ENCODE results near the gene TTC23L. TPM values are rescaled to one million over a fixed set of nuclear protein-coding genes. Genes with fewer than 3 reads are reported as not detected.

The TTC23L gene
- total RNA-seq, 1 donor from 2014 or later, result 1.6 TPM

DNA sequence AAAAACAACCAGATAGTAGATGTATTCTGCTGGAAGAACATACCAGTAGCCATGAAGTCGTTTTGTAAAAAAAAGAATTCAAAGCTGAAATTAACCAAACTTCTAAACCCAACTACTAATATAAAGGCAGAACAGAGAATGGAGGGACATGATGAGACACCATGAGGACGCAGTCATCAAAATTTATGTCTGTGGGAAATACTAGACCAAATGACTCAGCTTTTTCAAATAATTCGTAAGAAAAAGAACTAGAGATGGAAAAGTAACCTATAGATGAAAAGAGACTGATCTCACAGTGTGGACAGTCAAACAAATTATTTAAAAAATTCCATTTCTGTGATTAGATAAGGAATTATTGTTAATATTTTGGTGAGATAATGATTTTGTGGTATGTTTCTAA lies 10.3 kb downstream of the TTC23L start:
- H3K27me3 Mint-ChIP-seq (ENCODE audit: low read depth), result no peaks in the 10 kb centered on the region
- no peak for DNase-seq (ENCODE audit: low read depth, low spot score)
- peaks cover 21% of the 10 kb centered on the region for H3K4me1 Mint-ChIP-seq
- H3K9me3 Mint-ChIP-seq, result peaks cover 7% of the 10 kb centered on the region
- H3K36me3 Mint-ChIP-seq (ENCODE audit: low read depth), result peaks cover 17% of the 10 kb centered on the region
- no peak overlapping the region for H3K27ac Mint-ChIP-seq (ENCODE audit: unreplicated experiment)
- no peak for TF ChIP-seq CTCF (conservative IDR thresholded peaks at IDR 0.05)
- H3K4me3 Mint-ChIP-seq, result no peak overlapping the region

DNA sequence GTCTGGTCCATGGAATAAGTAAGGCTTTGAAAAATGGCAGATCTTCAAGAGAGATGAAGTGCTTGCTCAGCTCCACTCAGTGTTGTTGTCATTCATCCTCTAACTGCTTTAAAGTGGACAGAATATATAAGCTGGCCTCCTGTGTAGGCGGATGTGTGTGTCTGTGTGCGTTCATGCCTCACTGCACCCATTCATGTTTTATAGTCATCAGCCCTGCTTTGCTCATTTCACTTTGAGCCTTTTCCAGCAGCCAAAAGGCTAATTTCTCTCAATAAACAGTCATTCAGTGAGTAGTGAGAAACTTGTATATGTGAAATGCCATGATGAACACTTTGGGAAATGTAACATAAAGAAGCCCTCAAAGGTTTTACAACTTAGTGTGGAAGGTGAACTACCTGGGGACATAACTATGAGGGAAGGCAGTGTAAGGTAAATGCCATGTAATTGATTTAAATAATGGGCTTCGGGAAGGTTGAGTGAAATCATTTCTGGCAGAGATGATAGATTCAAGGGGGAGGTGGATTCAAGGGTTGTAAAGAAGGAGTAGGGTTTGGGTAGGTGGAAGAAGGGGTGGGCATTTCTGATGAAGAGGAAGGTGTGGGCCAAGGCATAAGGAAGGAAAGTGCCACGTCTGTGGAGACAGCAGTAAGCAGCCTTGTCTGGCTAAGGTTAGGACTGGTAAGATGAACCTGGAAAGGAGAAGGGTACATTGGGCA lies 15.7 kb downstream of the TTC23L start:
- Mint-ChIP-seq H3K9me3 (peaks cover 7% of the 10 kb centered on the region), H3K36me3 (ENCODE audit: low read depth) (peaks cover 11% of the 10 kb centered on the region), H3K27ac (ENCODE audit: unreplicated experiment) (peak overlapping the region; percentile 13), H3K27me3 (ENCODE audit: low read depth) (no peaks in the 10 kb centered on the region), H3K4me3 (peak overlapping the region; percentile 1), H3K4me1 (peaks cover 36% of the 10 kb centered on the region)
- TF ChIP-seq CTCF (conservative IDR thresholded peaks at IDR 0.05), result no peak
- no peak for DNase-seq (ENCODE audit: low read depth, low spot score)

GRCh38 chr5:34857161-34857560 lies 18.2 kb downstream of the TTC23L start:
- H3K36me3 Mint-ChIP-seq (ENCODE audit: low read depth), result peaks cover 8% of the 10 kb centered on the region
- peaks cover 35% of the 10 kb centered on the region for H3K4me1 Mint-ChIP-seq
- H3K9me3 Mint-ChIP-seq, result peaks cover 4% of the 10 kb centered on the region
- DNase-seq (ENCODE audit: low read depth, low spot score), result no peak
- no peaks in the 10 kb centered on the region for H3K27me3 Mint-ChIP-seq (ENCODE audit: low read depth)
- H3K27ac Mint-ChIP-seq (ENCODE audit: unreplicated experiment), result no peak overlapping the region
- no peak overlapping the region for H3K4me3 Mint-ChIP-seq
- no peak for TF ChIP-seq CTCF (conservative IDR thresholded peaks at IDR 0.05)

- Mint-ChIP-seq H3K27ac (ENCODE audit: unreplicated experiment) (no peak overlapping the region), H3K9me3 (no peaks in the 10 kb centered on the region), H3K27me3 (ENCODE audit: low read depth) (no peaks in the 10 kb centered on the region), H3K4me1 (peaks cover 28% of the 10 kb centered on the region), H3K36me3 (ENCODE audit: low read depth) (peaks cover under 1% of the 10 kb centered on the region), H3K4me3 (no peak overlapping the region)
- no peak for TF ChIP-seq CTCF (conservative IDR thresholded peaks at IDR 0.05)
- DNase-seq (ENCODE audit: low read depth, low spot score), result no peak
Observed at GRCh38 chr5:34857894-34858293, 18.9 kb downstream of the TTC23L start.

GRCh38 chr5:34858790-34859189 lies 19.8 kb downstream of the TTC23L start:
- no peaks in the 10 kb centered on the region for H3K9me3 Mint-ChIP-seq
- H3K4me3 Mint-ChIP-seq, result no peak overlapping the region
- DNase-seq (ENCODE audit: low read depth, low spot score), result no peak
- no peaks in the 10 kb centered on the region for H3K27me3 Mint-ChIP-seq (ENCODE audit: low read depth)
- TF ChIP-seq CTCF (conservative IDR thresholded peaks at IDR 0.05), result no peak
- no peak overlapping the region for H3K27ac Mint-ChIP-seq (ENCODE audit: unreplicated experiment)
- peaks cover 19% of the 10 kb centered on the region for H3K4me1 Mint-ChIP-seq
- H3K36me3 Mint-ChIP-seq (ENCODE audit: low read depth), result no peaks in the 10 kb centered on the region

All from neural crest cell (in vitro differentiated cells).